ENCODE measurements around the gene CYSRT1. TPM values are rescaled to one million over a fixed set of nuclear protein-coding genes. Genes with fewer than 3 reads are reported as not detected.

The CYSRT1 gene
- total and polyA plus RNA-seq, 2 donors (not counting 3 experiments of a cell fraction or from before 2014, with no cell fraction given) = 0.44 to 1.1 TPM

DNA sequence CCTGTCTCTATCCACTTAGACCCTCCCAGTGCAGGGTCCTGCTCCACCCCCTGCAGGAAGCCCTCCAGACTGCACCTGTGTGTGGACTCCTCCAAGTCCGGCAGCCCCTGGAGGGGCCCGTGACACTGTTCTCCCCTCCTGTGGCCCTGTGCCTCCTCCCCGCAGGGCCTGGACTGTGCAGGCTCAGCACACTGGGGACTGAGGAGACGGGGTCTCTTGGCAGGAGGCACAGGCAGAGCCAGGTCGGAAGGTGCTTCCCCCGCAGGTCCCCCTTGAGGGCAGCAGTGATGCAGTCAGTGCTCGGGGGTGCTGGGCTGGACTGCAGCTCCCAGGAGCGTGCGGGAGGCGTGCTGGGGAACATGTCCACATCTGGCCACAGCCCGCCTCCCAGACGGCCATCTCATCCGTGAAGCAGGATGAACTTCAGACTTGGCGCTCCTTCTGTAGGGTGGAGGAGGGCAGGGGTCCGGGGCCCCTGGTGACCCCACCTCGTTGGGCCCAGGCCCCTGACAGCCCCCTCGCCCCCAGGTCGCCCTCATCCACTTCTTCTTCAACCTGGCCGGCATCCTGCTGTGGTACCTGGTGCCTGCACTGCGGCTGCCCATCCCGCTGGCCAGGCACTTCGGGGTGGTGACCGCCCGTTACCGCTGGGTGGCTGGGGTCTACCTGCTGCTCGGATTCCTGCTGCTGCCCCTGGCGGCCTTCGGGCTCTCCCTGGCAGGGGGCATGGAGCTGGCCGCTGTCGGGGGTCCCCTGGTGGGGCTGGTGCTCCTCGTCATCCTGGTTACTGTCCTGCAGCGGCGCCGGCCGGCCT is 10.7 kb downstream of the CYSRT1 start:
- DNase-seq (ENCODE audit: low read depth, low spot score) (no peak), FAIRE-seq (no peak)
- Histone ChIP-seq H3K4me2 (ENCODE audit: insufficient read depth, low read length) (no peak overlapping the region), H2AFZ (ENCODE audit: low read depth, low read length) (no peak overlapping the region), H3K27me3 (ENCODE audit: control insufficient read depth in 2 of 2, insufficient read depth in 2 of 2, low read length in 2 of 2) (no peaks in the 10 kb centered on the region), H3K36me3 (ENCODE audit: control insufficient read depth in 2 of 2, extremely low read depth in 1 of 2, insufficient read depth in 2 of 2, low read length in 2 of 2) (no peaks in the 10 kb centered on the region), H3K79me2 (ENCODE audit: control insufficient read depth, insufficient read depth, low read length) (peaks cover 4% of the 10 kb centered on the region), H3K9me3 (replicated peaks; ENCODE audit: control insufficient read depth, insufficient read depth, low read length) (no peaks in the 10 kb centered on the region), H3K9me1 (replicated peaks; ENCODE audit: control insufficient read depth, extremely low read depth, insufficient read depth, low read length) (no peaks in the 10 kb centered on the region), H3K4me3 (replicated peaks in 1 of 3; ENCODE audit: insufficient read depth in 1 of 3, low read depth in 1 of 3, low read length in 3 of 3) (no peak overlapping the region), H3K9ac (replicated peaks; ENCODE audit: extremely low read depth, insufficient read depth, low read length) (no peak overlapping the region), H3K27ac (ENCODE audit: insufficient read depth, low read depth, low read length) (no peak overlapping the region), H4K20me1 (replicated peaks; ENCODE audit: control insufficient read depth, extremely low read depth, insufficient read depth, low read length) (no peaks in the 10 kb centered on the region), H3K4me1 (ENCODE audit: control insufficient read depth, extremely low read depth, insufficient read depth, low read length) (no peaks in the 10 kb centered on the region)
- ChIA-PET CTCF (interaction anchor here (0.6 to 2.5 kb wide), 29 partner anchors 11 to 781 kb away, joined by 3 to 63 read pairs (median 6); partner anchors contain the start of genes CYSRT1, NDOR1, NPDC1 and NRARP), POLR2A (interaction anchor here (0.6 kb wide), 4 partner anchors 31 to 149 kb away, joined by 3 to 4 read pairs (median 3); partner anchors contain the start of gene MAN1B1)
- BruUV-seq (replicated peaks) = no TSS peak
- TF ChIP-seq FOS (IDR thresholded peaks at IDR 0.05; ENCODE audit: borderline replicate concordance, insufficient read depth, low read length) = no peak
- TF ChIP-seq GATA2 (IDR thresholded peaks at IDR 0.05; ENCODE audit: insufficient read depth, insufficient read length, low read depth, low read length) = no peak
- TF ChIP-seq, protein P1, sequence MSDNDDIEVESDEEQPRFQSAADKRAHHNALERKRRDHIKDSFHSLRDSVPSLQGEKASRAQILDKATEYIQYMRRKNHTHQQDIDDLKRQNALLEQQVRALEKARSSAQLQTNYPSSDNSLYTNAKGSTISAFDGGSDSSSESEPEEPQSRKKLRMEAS (IDR thresholded peaks at IDR 0.05; ENCODE audit: insufficient read depth, insufficient read length) = no peak
- TF ChIP-seq POLR2A (IDR thresholded peaks at IDR 0.05; ENCODE audit: low read depth, low read length) = no peak
- TF ChIP-seq POLR2AphosphoS5 (IDR thresholded peaks at IDR 0.05; ENCODE audit: insufficient read depth, low read depth, low read length) = no peak
- no peak for TF ChIP-seq EZH2 (IDR thresholded peaks at IDR 0.05; ENCODE audit: borderline replicate concordance, low read depth, low read length, severe bottlenecking)
- no peak for TF ChIP-seq MYC (IDR thresholded peaks at IDR 0.05; ENCODE audit: low read depth, low read length)
- TF ChIP-seq JUN (IDR thresholded peaks at IDR 0.05; ENCODE audit: borderline replicate concordance, insufficient read depth, insufficient read length, low read depth) = no peak
- intact Hi-C loops (cut with micrococcal nuclease) = loop anchor here (1.0 to 5.0 kb wide), 3 partner anchors 13 to 448 kb away; partner anchors contain the start of gene RNF208
- dilution Hi-C loops (cut with MboI; ENCODE audit: extremely low pct_ligation_motif_present, low sequenced_read_pairs) = no loop called here
